GM23338 (cell line): ENCODE data around the gene AKAP17A. TPM values are rescaled to one million over a fixed set of nuclear protein-coding genes. Genes with fewer than 3 reads are reported as not detected.

Source experiments
- ATAC-seq: fragments of 200-7000 bp; cut with Tn5 transposase; 3 replicates; pipeline ENCODE4 v1.9.1; 2020
- DNase-seq: peaks from one replicate; pipeline ENCODE4 v3.0.0-alpha.2; 2015; ENCODE audit warnings: low spot score
- H2AFZ ChIP-seq: fragments of 200-600 bp; sonication (generic); 2 replicates; pipeline ENCODE4 v1.8.0; 2016; ENCODE audit warnings: antibody characterized with exemption, mild to moderate bottlenecking, moderate library complexity
- H3F3A ChIP-seq: fragments of 200-600 bp; sonication (generic); replicated peaks from 2 replicates; pipeline ENCODE4 v1.8.0; 2017; ENCODE audit warnings: antibody characterized with exemption, mixed run types, low read depth
- H3K27ac ChIP-seq: fragments of 200-600 bp; sonication (generic); 2 replicates; pipeline ENCODE4 v1.6.1; 2016; ENCODE audit warnings: low read depth
- H3K27me3 ChIP-seq: fragments of 200-600 bp; sonication (generic); 2 replicates; pipeline ENCODE4 v1.8.0; 2016; ENCODE audit warnings: mild to moderate bottlenecking, mixed run types, moderate library complexity; ENCODE audit not compliant: insufficient read depth
- H3K36me3 ChIP-seq: fragments of 200-600 bp; sonication (generic); 2 replicates; pipeline ENCODE4 v1.8.0; 2016; ENCODE audit warnings: mild to moderate bottlenecking; ENCODE audit not compliant: insufficient read depth
- H3K4me1 ChIP-seq: fragments of 200-600 bp; sonication (generic); 2 replicates; pipeline ENCODE4 v1.8.0; 2016; ENCODE audit warnings: mild to moderate bottlenecking, moderate library complexity; ENCODE audit not compliant: insufficient read depth
- H3K4me2 ChIP-seq: fragments of 200-600 bp; sonication (generic); 2 replicates; pipeline ENCODE4 v1.7.1; 2017; ENCODE audit warnings: mixed run types
- H3K4me3 ChIP-seq: fragments of 200-600 bp; sonication (generic); 2 replicates; pipeline ENCODE4 v1.6.1; 2016; ENCODE audit warnings: mixed run types
- H3K79me2 ChIP-seq: fragments of 200-600 bp; sonication (generic); replicated peaks from 2 replicates; pipeline ENCODE4 v1.8.0; 2017; ENCODE audit warnings: mild to moderate bottlenecking; ENCODE audit not compliant: insufficient read depth
- H3K9me2 ChIP-seq: fragments of 200-600 bp; sonication (generic); 2 replicates; pipeline ENCODE4 v1.8.0; 2017; ENCODE audit not compliant: insufficient read depth
- H4K20me1 ChIP-seq: fragments of 200-600 bp; sonication (generic); replicated peaks from 2 replicates; pipeline ENCODE4 v1.8.0; 2017; ENCODE audit warnings: mild to moderate bottlenecking; ENCODE audit not compliant: insufficient read depth
- H3K27ac Mint-ChIP-seq: 2 replicates; pipeline ENCODE4 v1.8.0; 2020; ENCODE audit warnings: inconsistent platforms, mild to moderate bottlenecking, moderate library complexity, mixed read lengths
- H3K27me3 Mint-ChIP-seq: 3 replicates; pipeline ENCODE4 v1.8.0; 2022; ENCODE audit warnings: low read depth, mild to moderate bottlenecking, moderate library complexity, mixed read lengths, inconsistent platforms; ENCODE audit not compliant: insufficient read depth, poor library complexity
- H3K36me3 Mint-ChIP-seq: 3 replicates; pipeline ENCODE4 v1.8.0; 2021; ENCODE audit warnings: low read depth, mild to moderate bottlenecking, inconsistent platforms, moderate library complexity, mixed read lengths
- H3K4me1 Mint-ChIP-seq: 3 replicates; pipeline ENCODE4 v1.8.0; 2020; ENCODE audit warnings: mild to moderate bottlenecking, inconsistent platforms, mixed read lengths
- H3K4me3 Mint-ChIP-seq: 3 replicates; pipeline ENCODE4 v1.8.0; 2021; ENCODE audit warnings: moderate library complexity, mild to moderate bottlenecking, inconsistent platforms, mixed read lengths
- H3K9me3 Mint-ChIP-seq: 3 replicates; pipeline ENCODE4 v1.8.0; 2020; ENCODE audit warnings: moderate library complexity, mild to moderate bottlenecking, inconsistent platforms, mixed read lengths
- CREB1 ChIP-seq: fragments of 250-450 bp; sonication (Bioruptor Pico); IDR thresholded peaks from 2 replicates; pipeline ENCODE4 v1.5.0; 2020; ENCODE audit warnings: low read depth, mild to moderate bottlenecking, moderate library complexity
- ETS1 ChIP-seq: IDR thresholded peaks from 2 replicates; pipeline ENCODE4 v1.6.1; 2016; ENCODE audit warnings: antibody characterized with exemption
- EZH2phosphoT487 ChIP-seq: fragments of 200-600 bp; sonication (generic); IDR thresholded peaks from one replicate; pipeline ENCODE4 v1.8.1; 2018; ENCODE audit warnings: antibody characterized with exemption; ENCODE audit not compliant: unreplicated experiment
- NANOG ChIP-seq: IDR thresholded peaks from 2 replicates; pipeline ENCODE4 v1.6.1; 2016; ENCODE audit warnings: antibody characterized with exemption, borderline replicate concordance
- POLR2AphosphoS5 ChIP-seq: IDR thresholded peaks from 2 replicates; pipeline ENCODE4 v1.6.1; 2016; ENCODE audit warnings: antibody characterized with exemption, low read depth
- STAT1 ChIP-seq: IDR thresholded peaks from one replicate; pipeline ENCODE4 v1.6.1; 2016; ENCODE audit warnings: antibody characterized with exemption; ENCODE audit not compliant: unreplicated experiment
- ZNF114 ChIP-seq: fragments of 250-450 bp; sonication (Bioruptor Pico); IDR thresholded peaks from 2 replicates; pipeline ENCODE4 v1.5.0; 2020; ENCODE audit warnings: mild to moderate bottlenecking, moderate library complexity
- polyA plus RNA-seq: library from polyadenylated mRNA; unstranded; fragments of >200 nt; fragmentation: Nextera tagmentation; extraction: Ambion mirVana; gene quantifications from 2 replicates; pipeline ENCODE4 v1.2.1, GENCODE V29; 2016
- total RNA-seq: library from RNA; depleted of rRNA; stranded (reverse); fragments of >200 nt; shearing (Covaris generic); gene quantifications from 2 replicates; pipeline ENCODE4 v1.2.3, GENCODE V29; 2014
- TF ChIP-seq, protein P1 (sequence below): fragments of 250-450 bp; sonication (Bioruptor Pico); IDR thresholded peaks from 2 replicates; pipeline ENCODE4 v1.5.0; 2020; ENCODE audit warnings: mild to moderate bottlenecking, moderate library complexity

The AKAP17A gene
- total and polyA plus RNA-seq, 2 experiments from 2014 or later = 27.6 to 64.3 TPM

DNA sequence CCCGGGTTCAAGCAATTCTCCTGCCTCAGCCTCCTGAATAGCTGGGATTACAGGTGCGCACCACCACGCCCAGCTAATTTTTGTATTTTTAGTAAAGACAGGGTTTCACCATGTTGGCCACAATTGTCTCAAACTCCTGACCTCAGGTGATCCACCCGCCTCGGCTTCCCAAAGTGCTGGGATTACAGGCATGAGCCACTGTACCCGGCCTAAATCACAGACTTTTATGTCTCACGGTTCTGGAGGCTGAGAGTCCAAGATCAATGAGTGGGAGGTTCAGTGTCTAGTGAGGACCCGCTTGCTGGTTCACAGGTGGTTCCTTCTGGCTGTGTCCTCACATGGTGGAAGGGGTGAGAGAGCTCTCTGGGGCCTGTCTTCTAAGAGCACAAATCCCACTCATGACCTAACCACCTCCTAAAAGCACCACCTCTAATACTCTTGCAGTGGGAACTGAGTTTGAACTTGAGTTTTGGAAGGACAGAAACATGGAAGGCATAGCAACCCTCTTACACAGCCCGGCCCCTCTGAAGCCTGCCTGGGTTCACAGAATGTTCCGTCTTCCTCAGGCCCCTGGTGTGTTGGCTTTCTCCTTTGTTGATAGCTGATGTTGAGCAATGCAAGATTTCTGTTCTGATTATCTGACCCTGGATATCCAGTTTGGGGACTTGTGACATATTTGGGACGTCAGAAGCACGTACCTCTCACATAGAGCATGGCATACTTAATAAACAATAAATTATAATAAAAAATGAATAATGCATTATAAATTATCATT, 1.9 kb upstream of the AKAP17A start:
- H3K4me3 ChIP-seq = no peak overlapping the region
- no peak overlapping the region for H2AFZ ChIP-seq
- no peaks in the 10 kb centered on the region; the same call in 1 of the 2 replicates for H3K36me3 ChIP-seq
- Mint-ChIP-seq H3K4me1 (peaks cover 3% of the 10 kb centered on the region; the same call in 1 of the 3 replicates), H3K36me3 (peaks cover 15% of the 10 kb centered on the region), H3K4me3 (no peak overlapping the region), H3K9me3 (peaks cover 52% of the 10 kb centered on the region), H3K27me3 (peaks cover 8% of the 10 kb centered on the region), H3K27ac (no peak overlapping the region)
- H3K4me2 ChIP-seq = no peak overlapping the region
- peaks cover 9% of the 10 kb centered on the region for H3F3A ChIP-seq
- peak overlapping the region; percentile 81; the same call in 1 of the 2 replicates for H3K27ac ChIP-seq
- H4K20me1 ChIP-seq = no peaks in the 10 kb centered on the region; the same call in 1 of the 2 replicates
- H3K4me1 ChIP-seq = peaks cover 12% of the 10 kb centered on the region
- no peaks in the 10 kb centered on the region for H3K9me2 ChIP-seq
- H3K27me3 ChIP-seq = no peaks in the 10 kb centered on the region
- ATAC-seq (no peak), DNase-seq (peak; percentile 37)
- TF ChIP-seq CREB1 (CRISPR knock-in tag) (no peak), ZNF114 (CRISPR knock-in tag) (no peak), STAT1 (no peak), POLR2AphosphoS5 (no peak), EZH2phosphoT487 (no peak), ETS1 (no peak), NANOG (no peak)
- TF ChIP-seq, protein P1, sequence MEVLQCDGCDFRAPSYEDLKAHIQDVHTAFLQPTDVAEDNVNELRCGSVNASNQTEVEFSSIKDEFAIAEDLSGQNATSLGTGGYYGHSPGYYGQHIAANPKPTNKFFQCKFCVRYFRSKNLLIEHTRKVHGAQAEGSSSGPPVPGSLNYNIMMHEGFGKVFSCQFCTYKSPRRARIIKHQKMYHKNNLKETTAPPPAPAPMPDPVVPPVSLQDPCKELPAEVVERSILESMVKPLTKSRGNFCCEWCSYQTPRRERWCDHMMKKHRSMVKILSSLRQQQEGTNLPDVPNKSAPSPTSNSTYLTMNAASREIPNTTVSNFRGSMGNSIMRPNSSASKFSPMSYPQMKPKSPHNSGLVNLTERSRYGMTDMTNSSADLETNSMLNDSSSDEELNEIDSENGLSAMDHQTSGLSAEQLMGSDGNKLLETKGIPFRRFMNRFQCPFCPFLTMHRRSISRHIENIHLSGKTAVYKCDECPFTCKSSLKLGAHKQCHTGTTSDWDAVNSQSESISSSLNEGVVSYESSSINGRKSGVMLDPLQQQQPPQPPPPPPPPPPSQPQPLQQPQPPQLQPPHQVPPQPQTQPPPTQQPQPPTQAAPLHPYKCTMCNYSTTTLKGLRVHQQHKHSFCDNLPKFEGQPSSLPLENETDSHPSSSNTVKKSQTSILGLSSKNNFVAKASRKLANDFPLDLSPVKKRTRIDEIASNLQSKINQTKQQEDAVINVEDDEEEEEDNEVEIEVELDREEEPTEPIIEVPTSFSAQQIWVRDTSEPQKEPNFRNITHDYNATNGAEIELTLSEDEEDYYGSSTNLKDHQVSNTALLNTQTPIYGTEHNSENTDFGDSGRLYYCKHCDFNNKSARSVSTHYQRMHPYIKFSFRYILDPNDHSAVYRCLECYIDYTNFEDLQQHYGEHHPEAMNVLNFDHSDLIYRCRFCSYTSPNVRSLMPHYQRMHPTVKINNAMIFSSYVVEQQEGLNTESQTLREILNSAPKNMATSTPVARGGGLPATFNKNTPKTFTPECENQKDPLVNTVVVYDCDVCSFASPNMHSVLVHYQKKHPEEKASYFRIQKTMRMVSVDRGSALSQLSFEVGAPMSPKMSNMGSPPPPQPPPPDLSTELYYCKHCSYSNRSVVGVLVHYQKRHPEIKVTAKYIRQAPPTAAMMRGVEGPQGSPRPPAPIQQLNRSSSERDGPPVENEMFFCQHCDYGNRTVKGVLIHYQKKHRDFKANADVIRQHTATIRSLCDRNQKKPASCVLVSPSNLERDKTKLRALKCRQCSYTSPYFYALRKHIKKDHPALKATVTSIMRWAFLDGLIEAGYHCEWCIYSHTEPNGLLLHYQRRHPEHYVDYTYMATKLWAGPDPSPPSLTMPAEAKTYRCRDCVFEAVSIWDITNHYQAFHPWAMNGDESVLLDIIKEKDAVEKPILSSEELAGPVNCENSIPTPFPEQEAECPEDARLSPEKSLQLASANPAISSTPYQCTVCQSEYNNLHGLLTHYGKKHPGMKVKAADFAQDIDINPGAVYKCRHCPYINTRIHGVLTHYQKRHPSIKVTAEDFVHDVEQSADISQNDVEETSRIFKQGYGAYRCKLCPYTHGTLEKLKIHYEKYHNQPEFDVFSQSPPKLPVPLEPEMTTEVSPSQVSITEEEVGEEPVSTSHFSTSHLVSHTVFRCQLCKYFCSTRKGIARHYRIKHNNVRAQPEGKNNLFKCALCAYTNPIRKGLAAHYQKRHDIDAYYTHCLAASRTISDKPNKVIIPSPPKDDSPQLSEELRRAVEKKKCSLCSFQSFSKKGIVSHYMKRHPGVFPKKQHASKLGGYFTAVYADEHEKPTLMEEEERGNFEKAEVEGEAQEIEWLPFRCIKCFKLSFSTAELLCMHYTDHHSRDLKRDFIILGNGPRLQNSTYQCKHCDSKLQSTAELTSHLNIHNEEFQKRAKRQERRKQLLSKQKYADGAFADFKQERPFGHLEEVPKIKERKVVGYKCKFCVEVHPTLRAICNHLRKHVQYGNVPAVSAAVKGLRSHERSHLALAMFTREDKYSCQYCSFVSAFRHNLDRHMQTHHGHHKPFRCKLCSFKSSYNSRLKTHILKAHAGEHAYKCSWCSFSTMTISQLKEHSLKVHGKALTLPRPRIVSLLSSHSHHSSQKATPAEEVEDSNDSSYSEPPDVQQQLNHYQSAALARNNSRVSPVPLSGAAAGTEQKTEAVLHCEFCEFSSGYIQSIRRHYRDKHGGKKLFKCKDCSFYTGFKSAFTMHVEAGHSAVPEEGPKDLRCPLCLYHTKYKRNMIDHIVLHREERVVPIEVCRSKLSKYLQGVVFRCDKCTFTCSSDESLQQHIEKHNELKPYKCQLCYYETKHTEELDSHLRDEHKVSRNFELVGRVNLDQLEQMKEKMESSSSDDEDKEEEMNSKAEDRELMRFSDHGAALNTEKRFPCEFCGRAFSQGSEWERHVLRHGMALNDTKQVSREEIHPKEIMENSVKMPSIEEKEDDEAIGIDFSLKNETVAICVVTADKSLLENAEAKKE (CRISPR knock-in tag) = no peak
- H3K79me2 ChIP-seq = peaks cover 28% of the 10 kb centered on the region
